Prostate gland (tissue), 2 donors: Measurements from ENCODE around the gene PSKH1.

Experiments used
- POLR2A ChIP-seq: fragments of 450-650 bp; IDR thresholded peaks from one replicate; pipeline ENCODE4 v1.6.1; 2016; ENCODE audit warnings: antibody characterized with exemption, mild to moderate bottlenecking
- TF ChIP-seq, protein P1 (sequence below), 4 experiments: fragments of 200-600 bp in 2 of 4; fragments of 450-650 bp in 2 of 4; sonication (generic) in 2 of 4; IDR thresholded peaks; 1 replicate in 3 of 4; 2 replicates in 1 of 4; pipeline ENCODE4 v1.5.1; 2016 to 2019; ENCODE audit warnings: antibody characterized with exemption in 4 of 4, mild to moderate bottlenecking in 2 of 4, moderate library complexity in 2 of 4

- TF ChIP-seq, protein P1, sequence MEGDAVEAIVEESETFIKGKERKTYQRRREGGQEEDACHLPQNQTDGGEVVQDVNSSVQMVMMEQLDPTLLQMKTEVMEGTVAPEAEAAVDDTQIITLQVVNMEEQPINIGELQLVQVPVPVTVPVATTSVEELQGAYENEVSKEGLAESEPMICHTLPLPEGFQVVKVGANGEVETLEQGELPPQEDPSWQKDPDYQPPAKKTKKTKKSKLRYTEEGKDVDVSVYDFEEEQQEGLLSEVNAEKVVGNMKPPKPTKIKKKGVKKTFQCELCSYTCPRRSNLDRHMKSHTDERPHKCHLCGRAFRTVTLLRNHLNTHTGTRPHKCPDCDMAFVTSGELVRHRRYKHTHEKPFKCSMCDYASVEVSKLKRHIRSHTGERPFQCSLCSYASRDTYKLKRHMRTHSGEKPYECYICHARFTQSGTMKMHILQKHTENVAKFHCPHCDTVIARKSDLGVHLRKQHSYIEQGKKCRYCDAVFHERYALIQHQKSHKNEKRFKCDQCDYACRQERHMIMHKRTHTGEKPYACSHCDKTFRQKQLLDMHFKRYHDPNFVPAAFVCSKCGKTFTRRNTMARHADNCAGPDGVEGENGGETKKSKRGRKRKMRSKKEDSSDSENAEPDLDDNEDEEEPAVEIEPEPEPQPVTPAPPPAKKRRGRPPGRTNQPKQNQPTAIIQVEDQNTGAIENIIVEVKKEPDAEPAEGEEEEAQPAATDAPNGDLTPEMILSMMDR (IDR thresholded peaks at IDR 0.05): no peak
- TF ChIP-seq POLR2A: no peak
Observed at GRCh38 chr16:67946966-67947558, 54.0 kb downstream of the PSKH1 start.
